AG20443 (cell line): ENCODE results near the gene ADD1.
"Not testable (repeated sequence)": the region's sequence is repeated elsewhere in the genome, so short reads cannot be mapped to it uniquely, and the experiment has no call there.

Source experiments
- DNase-seq: peaks from one replicate; pipeline ENCODE4 v3.0.0; 2012; ENCODE audit warnings: low spot score, mixed read lengths

The ADD1 gene

DNA sequence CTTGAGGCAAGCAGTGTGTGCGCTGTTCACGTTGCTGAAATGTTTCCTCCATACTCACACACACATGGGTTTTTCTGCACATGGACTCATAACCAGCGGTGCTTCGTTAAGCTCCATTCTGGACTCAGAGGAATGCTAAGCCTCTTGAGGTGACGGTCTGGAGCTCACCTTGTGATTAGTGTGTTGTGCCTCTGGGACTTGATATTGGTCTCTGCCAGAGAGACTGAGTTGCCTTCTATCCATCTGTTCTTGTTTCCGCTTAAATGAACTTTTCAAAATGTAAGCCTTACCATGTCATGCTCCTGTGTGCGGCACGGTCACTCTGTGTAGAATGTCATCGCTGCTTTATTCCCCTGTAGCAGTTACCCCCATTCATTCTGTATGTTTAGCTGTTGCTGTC lies 42.5 kb downstream of the ADD1 start:
- DNase-seq, result no peak

DNA sequence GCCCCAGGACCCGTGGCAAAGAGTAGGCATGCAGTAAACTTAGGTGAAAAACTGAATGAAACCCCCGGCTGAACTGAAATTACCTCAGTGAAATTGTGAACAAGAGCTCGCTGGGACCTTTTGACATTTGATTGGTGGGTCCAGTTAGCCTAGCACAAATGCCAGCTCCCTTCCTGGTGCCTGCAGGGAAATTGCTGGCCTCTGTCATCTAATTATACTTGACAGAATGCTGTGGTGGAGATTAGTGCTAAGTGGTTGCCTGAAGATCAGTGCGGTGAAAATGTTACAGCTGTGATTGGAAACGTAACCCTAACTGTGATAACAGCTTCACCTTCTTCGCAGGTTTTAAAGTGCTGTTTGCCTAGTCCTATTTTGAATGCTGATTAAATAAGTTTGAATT lies 43.0 kb downstream of the ADD1 start:
- no peak for DNase-seq

DNA sequence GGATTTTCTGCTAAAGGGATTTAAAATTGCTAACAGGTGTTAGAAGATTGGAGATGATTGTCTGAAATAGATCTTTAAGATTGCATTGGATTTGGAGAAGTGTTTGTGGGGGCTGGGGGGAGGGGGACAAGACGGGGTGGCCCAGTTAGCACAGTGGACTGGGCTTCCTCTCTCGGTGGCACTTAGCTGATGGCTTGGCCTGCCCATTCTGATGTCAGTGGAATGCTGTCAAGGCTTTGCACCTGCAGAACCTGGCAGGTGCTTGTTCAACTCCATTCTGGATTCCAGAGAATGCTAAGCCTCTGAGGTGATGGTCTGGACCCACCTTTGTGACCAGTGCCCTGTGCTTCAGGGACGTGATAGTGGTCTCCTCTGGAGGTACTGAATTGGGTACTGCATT lies 43.7 kb downstream of the ADD1 start:
- no peak for DNase-seq

DNA sequence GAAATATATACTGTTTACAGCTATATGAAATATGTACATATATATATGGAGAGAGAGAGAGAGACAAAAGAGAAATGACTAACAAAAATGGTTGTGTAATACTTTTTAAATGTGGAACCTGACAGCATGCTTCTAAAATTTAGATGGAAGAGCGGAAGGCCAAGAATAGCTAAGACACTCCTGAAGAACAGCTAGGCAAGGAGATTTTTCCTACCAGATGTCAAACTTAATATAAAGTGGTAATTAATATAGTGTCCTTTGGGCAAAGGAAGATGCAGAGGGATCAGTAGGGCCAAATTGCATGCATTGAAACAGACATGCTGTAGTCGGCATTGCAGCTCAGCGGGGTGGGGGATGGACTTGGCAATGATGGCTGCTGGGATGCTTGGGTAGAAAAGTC lies 45.2 kb downstream of the ADD1 start:
- no peak for DNase-seq

DNA sequence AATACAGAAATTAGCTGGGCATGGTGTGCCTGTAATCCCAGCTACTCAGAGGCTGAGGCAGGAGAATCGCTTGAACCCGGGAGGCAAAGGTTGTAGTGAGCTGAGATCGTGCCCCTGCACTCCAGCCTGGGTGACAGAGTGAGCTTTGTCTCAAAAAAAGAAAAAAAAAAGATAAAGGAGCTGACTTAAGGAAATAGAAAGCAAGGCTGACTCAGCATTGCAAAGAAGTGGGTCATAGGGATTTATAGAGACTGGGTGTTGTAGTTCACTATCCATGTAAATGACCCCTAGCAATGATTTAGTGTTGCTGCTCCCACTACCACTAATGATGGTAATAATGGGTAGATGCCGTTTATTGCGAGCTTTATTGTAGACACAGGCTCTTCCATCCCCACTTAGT lies 47.6 kb downstream of the ADD1 start:
- DNase-seq, result no peak

DNA sequence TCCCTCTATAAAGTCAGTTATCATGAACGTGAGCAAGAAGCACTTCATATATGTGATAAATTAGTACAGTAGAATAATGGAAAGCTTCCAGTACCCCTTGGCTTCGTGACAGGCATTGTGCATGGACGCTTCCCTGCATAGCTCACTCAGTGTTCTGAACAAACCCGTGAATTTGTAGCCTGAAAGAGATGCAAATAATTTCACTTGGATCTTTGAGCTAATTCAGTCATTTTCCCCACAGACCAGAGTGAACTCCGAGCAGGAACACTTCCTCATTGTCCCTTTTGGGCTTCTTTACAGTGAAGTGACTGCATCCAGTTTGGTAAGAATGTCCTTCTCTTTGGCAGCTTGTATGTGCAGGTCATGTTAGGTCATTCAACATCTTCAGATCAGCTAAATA lies 50.1 kb downstream of the ADD1 start:
- DNase-seq, result no peak

DNA sequence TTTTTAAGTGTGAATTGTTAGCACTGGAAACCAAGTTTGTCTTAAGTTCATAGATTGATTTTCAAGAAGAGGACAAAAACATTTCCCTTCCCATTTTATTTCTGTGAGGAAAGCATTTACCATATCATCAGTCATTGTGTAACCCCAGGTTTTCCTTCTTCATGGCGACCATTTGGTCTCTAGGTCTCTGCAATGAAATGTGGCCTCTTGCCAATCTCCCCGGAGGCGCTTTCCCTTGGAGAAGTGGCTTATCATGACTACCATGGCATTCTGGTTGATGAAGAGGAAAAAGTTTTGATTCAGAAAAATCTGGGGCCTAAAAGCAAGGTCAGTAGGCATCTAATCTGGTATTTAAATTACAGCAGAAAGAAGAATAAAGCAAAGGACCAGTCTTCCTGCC lies 54.4 kb downstream of the ADD1 start:
- DNase-seq, result no peak

DNA sequence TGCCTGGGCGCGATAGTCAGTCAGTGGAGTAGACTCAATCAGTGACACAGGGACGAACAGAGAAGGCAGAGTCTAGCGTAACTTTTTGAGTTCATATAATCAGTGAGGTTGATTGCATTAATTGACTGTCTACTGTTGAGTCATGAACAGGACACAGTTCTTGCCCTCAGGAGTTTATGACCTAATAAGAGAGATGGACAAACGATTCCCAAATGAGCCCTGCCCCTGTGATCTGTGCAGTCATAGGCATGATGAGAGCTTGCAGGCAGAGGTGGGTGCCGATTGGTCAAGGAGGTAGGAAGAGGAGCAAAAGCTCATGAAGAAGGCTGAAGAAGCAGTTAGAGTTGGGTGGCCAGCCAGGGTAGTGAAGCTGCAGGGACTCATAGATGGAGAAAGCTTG lies 57.1 kb downstream of the ADD1 start:
- DNase-seq, result no peak

DNA sequence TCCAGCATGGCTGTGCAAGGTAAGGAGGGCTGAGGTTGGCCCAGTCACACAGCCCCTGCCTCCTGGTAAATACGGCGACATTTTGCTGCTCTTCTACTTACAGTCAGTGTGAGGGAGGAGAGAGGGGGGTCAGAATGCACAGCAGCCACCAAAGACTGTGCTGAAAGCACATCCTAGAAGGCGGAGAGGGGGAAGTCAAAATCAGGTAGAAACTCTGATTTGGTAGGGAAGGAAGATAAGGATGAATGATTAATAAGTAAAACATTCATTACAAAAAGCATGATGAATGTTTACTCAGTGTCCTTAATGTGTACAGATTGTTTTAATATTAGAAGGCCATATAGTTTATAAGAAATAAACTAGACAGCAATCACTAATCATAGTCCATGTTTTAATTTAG lies 57.5 kb downstream of the ADD1 start:
- DNase-seq, result no peak

DNA sequence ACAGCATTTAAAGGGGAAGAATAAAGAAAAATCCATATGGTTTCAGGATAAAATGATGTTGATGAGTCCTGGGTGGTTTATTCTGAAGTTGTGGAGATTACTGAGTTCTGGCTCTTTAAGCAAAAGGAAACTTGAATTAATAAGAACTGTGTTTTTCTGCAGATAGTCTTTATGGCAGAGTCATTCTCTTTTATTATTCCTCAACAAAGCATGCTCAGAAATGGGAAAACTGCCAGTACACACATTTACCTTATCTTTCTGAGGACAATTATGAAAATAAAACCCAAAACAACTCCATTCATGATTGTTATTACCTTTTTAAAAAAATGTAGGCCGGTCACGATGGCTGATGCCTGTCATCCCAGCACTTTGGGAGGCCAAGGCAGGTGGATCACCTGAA lies 58.5 kb downstream of the ADD1 start:
- no peak for DNase-seq

DNA sequence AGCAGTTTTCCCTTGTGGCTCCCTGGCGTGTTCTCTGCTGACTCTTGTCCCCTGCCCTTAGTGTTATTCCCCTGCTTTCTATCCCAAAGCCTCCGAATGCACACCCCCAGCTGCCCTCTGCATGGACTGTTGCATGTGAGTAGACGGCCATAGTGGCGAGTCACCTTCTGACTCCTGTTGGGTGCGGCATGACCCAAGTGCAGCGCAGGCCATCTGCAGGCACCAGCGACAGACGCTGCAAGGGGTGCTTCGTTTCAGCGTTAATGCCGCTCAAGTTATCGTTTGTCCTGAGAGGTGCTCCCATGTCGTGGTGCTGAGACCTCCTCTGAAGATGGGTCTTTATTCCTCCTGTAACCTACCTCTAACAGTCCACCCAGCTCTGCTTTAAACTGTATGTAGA lies 61.9 kb downstream of the ADD1 start:
- no peak for DNase-seq

DNA sequence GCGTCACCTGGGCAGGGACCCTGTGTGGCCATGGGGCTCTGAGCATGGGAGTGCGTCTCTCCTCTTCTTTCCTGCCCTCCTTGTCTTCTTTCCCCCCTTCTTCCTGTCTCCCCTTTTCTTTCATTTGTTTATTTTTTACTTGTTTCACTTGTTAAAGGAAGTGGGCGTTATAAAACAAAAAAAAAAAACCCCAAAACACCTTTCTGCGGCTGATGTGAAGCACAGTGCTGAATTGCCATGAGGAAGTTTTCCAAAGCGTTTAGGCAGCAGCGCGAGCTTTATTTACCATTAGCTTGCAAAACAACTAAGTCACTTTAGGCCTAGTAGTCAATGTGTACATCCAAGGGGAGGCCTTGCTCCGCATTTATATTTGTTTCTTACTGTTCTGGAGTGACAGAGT lies 62.6 kb downstream of the ADD1 start:
- no peak for DNase-seq

DNA sequence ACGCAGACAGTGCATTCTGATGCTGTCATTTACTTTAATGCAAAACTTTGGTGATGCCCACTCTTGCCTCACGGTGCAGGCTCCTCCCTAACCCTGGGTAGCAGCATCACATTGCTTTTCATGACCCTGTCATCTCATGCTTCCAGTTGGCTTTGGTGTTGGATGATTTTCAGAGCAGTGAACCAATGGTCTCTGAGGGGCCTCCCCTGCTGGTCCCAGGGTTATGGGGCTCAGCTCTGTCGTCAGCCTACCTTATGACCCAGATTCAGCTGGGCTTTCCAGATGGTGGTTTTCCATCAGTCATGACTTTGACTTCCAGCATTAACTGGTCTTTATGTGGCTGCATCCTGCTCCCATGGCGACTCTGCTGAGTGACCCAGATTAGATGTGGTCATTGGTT lies 63.6 kb downstream of the ADD1 start:
- DNase-seq, result no peak

DNA sequence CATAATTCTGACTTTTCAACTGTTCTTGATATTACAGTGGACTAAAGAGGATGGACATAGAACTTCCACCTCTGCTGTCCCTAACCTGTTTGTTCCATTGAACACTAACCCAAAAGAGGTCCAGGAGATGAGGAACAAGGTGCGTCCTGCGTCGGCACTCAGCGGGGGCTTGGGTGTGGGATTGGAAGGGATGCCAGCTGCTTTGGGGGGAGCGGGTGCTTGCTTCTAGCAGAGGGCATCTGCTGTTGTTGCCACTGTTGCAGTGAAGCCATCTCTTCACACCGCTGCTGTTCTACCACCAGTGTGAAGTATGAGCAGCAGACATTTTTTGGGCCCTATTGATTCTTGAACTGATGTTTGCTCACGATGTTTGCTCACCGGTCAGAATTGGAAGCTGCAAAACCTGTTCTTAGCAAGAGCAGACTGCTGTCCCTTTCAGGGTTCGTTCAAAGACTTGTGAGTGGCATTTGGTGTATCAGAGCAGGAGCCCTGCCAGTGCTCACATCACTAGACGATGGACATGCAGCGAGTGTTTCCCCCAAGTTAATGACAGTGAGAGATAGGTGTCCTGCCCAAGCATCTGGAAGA lies 64.2 kb downstream of the ADD1 start:
- no peak for DNase-seq

DNA sequence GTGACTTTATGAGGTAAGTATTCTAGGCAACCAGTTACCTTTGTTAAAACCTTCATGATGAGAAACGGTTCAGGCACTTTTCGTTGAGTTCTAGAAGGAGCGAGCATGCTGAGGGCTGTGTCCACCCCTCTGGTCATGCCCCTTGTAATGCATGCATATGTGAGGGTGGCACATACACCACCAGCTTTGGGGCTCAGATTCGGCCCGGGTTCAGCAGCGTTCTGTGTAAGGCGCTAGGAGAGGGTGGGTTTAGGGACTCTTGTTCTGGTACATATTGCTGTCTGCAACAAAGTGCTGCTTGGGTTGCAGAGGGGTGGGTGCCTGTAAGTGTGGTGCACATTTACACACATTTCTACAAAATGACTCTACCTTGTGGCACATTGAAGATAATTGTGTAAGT lies 65.0 kb downstream of the ADD1 start:
- DNase-seq, result no peak

DNA sequence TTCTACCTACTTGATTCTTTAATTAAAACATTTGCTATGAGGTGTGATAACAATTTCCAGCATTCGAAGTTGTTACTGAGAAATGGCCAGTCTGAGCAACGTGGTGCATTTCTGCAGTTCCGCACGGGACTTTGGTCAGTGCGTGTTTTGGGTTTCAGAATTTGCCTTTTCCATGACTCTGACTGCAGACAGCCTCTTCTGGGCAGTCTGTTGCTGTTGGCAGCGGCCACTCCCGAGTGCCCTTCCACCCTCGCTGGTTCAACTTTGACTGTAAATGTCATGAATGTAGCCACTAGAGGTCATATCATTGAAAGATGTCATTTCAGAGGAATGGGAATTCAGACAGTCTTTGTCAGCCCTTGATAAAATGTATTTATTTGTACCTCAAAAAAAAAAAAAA lies 65.9 kb downstream of the ADD1 start:
- DNase-seq, result no peak

DNA sequence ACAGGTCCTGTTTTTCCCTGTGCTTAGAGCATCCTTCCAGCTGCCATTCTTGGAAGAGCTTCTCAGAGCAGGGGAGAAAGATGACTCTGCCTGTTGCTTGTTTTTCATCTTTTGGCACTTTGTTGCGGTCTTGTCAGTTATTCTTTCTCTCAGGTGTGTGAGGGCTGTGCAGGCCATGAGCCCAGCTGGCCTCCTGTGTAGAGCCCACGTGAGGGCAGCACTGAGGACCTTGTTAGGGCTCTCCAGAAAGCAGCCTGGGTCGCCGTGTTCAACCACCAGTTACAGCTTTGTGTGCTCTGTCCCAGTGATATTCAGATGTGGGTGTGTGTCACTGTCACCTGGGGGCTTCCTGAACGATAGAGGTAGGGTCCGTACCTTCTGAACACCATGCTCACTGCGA lies 66.8 kb downstream of the ADD1 start:
- no peak for DNase-seq

DNA sequence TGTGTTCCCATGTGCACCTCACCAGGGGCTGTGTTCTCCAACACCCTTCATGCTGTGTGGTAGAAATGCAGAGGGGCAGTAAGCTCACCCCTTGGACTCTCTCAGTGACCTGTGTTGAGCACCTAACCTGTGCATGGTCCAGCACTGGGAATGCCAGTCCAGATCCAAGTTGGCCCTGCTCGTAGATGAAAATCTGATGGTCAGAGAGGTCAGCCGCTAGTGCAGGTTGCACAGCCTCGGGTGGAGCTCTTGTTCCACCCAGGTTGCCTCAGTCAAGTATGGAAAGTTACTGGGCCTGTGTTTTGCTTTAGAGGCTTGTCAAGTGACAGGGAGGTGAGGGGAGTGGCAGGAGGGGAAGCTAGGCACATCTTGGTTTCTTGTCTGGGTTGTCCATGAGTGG lies 68.2 kb downstream of the ADD1 start:
- no peak for DNase-seq

DNA sequence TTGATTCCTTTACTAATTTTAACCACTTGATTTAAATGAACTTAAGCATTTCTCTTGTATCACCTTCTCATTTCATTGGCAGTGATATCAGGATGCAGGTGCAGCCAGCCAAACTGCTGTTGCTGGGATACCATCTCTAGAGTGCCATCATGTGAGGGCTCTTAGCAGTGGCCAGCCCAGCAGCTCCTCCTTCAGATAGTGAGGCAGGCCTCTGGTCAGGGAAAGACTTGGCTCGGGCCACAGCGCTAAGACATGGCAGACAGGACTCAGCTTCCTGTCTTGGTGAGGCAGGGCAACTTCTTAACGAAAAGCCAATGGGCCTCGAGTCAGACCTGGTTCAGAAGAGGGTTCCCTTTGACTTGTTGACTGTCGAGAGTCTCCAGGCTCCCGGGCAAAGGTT lies 69.5 kb downstream of the ADD1 start:
- DNase-seq, result no peak

DNA sequence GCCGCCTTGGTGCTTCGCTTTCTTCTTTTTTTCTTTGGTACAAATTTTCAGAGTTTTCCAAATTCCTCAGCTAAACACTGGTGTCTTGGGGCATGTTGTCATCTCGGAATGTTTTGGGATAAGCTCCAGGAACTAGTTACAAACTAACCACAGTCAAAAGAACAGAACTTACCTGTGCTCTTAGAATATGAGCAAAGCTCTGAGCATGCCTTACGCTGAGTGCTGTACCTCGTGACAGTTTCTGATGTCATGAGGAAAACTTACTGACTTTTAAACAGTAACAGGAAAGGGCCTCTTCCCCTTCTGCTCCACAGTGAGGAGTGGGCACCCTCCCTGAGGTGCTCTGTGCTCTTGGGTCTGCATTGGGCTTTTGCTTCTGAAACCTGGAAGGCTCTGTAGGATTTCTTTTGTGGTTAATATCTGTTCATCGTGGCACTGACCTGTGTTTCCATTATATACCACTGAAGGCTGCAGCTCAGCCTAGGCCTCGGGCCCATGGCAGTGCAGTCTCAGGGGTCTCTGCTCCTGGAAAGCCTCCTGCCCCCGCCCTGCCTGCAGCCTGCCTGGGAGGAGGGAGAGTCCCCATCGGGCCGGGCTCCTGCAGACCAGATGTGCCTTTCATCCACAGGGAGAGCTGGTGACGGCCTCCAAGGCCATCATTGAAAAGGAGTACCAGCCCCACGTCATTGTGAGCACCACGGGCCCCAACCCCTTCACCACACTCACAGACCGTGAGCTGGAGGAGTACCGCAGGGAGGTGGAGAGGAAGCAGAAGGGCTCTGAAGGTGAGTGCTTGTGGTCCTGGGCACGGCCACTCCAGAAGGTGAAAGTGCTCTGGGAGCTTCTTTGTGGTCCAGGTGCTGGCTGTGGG lies 70.8 kb downstream of the ADD1 start:
- no peak for DNase-seq

DNA sequence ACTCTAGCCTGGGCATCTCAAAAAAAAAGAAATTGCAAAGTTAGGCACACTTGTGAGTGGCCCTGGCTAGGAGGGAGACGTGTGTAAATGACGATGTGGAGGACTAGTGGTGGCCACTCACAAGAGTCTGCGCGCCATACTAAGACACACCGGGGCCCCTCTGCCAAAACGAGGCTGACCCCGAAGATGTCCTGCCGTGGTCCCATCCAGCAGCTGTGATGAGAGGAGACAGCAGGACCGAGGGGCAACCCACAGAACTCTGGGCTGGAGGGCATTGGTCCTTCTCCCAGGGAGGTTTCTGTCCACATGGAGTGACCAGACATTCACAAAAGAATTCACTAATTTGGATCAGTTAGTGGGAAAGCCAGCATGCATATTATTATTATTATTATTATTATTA lies 72.1 kb downstream of the ADD1 start:
- no peak for DNase-seq

DNA sequence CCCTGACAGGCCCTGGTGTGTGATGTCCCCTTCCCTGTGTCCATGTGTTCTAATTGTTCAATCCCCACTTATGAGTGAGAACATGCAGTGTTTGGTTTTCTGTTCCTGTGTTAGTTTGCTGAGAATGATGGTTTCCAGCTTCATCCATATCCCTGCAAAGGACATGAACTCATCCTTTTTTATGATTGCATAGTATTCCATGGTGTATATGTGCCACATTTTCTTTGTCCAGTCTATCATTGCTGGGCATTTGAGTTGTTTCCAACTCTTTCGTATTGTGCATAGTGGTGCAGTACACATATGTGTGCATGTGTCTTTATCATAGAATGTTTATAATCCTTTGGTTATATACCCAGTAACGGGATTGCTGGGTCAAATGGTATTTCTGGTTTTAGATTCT lies 73.1 kb downstream of the ADD1 start:
- not testable (repeated sequence) for DNase-seq

DNA sequence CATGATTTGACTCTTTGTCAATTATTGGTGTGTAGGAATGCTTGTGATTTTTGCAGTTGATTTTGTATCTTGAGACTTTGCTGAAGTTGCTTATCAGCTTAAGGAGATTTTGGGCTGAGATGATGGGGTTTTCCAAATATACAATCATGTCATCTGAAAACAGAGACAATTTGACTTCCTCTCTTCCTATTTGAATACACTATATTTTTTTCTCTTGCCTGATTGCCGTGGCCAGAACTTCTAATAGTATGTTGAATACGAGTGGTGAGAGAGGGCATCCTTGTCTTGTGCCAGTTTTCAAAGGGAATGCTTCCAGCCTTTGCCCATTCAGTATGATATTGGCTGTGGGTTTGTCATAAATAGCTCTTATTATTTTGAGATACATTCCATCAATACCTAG lies 74.7 kb downstream of the ADD1 start:
- not testable (repeated sequence) for DNase-seq

DNA sequence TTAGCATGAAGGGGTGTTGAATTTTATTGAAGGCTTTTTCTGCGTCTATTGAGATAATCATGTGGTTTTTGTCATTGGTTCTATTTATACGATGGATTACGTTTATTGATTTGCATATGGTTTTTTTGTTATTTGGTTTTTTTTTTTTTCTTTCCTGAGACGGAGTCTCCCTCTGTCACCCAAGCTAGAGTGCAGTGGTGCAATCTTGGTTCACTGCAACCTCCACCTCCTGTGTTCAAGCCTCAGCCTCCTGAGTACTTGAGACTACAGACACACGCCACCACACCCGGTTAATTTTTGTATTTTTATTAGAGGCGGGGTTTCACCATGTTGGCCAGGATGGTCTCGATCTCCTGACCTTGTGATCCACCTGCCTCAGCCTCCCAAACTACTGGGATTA lies 75.1 kb downstream of the ADD1 start:
- not testable (repeated sequence) for DNase-seq
